VCaP (cell line): ENCODE data around the gene TESK2.

Experiments
- H3K27ac ChIP-seq: fragments of 450-650 bp; 2 replicates; pipeline ENCODE4 v1.5.1; 2017
- TF ChIP-seq, protein P1 (sequence below): fragments of 450-650 bp; conservative IDR thresholded peaks from 2 replicates; pipeline ENCODE4 v1.5.1; 2017; ENCODE audit warnings: mild to moderate bottlenecking, moderate library complexity

TESK2 gene

DNA sequence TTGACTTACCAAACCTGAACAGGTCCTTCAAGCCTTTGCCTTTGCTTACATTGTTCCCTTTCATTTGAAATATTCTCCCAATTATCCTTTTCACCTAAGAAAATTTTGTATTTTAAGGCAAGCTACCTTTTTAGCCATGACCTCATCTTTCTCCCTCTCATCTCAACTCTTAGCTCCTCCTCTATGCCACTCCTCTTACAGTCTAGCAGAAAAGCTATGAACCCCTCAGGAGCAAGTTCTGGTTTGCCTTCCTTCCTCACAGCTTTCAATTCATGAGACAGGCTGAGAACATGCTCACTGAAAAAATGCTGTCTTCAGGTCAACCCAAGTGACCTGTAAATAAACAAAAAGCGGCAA lies 142.4 kb downstream of the TESK2 start:
- TF ChIP-seq, protein P1, sequence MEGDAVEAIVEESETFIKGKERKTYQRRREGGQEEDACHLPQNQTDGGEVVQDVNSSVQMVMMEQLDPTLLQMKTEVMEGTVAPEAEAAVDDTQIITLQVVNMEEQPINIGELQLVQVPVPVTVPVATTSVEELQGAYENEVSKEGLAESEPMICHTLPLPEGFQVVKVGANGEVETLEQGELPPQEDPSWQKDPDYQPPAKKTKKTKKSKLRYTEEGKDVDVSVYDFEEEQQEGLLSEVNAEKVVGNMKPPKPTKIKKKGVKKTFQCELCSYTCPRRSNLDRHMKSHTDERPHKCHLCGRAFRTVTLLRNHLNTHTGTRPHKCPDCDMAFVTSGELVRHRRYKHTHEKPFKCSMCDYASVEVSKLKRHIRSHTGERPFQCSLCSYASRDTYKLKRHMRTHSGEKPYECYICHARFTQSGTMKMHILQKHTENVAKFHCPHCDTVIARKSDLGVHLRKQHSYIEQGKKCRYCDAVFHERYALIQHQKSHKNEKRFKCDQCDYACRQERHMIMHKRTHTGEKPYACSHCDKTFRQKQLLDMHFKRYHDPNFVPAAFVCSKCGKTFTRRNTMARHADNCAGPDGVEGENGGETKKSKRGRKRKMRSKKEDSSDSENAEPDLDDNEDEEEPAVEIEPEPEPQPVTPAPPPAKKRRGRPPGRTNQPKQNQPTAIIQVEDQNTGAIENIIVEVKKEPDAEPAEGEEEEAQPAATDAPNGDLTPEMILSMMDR: no peak
- H3K27ac ChIP-seq: peak overlapping the region; percentile 63

DNA sequence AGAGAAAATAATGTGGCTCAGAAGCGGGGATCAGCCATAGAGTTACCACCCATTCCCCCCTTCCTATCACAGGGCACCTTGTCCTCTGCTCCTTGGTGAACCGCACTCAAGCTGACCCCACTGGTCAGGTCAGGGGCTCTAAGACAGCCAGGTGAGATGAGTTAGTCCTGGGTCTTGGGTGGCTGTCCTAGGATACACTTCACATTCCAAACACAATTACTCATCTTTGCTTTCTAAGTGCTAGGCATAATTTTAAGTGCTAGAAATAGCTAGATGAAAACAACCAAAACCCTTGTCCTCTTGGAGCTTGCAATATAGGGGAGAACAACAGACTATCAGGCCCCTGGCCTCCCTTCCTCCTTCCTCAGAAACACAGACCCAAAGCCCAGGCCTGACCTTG lies 142.9 kb downstream of the TESK2 start:
- peak overlapping the region; percentile 63 for H3K27ac ChIP-seq
- TF ChIP-seq, protein P1: no peak

- H3K27ac ChIP-seq: no peak overlapping the region
- TF ChIP-seq, protein P1: no peak
Observed at GRCh38 chr1:45346473-45346872, 144.5 kb downstream of the TESK2 start.

GRCh38 chr1:45345014-45345413 lies 145.9 kb downstream of the TESK2 start:
- TF ChIP-seq, protein P1: no peak
- no peak overlapping the region for H3K27ac ChIP-seq

- TF ChIP-seq, protein P1: no peak
- no peak overlapping the region for H3K27ac ChIP-seq
Observed at GRCh38 chr1:45344499-45344898, 146.5 kb downstream of the TESK2 start.

DNA sequence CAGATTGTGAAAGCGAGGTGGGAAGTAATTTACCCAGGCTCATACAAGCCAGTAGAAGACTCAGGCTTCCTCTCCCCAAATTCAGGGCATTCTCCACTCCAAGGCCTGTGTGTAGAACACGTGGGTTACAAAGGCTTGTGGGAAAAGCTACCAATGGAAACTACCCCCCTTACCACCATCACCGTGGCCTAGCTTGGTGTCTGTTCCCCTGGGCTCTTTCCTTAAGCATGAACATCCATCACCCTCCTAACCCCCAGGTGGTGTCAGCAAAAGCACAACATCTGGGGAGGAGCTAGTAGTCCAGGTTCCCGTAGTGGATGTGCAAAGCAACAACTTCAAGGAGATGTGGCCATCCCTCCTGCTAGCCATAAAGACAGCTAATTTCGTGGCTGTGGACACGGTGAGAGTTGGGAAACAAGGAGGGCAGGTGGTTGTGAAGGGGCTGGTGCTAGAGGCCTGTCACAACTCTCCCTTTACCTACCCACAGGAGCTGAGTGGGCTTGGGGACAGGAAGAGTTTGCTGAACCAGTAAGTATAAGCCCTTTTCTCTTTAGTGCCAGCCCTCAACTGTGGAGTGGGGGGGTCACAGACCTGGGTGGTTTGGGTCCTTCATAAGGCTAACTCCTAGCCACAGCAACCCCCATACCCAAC lies 150.0 kb downstream of the TESK2 start:
- TF ChIP-seq, protein P1: no peak
- H3K27ac ChIP-seq: peak overlapping the region; percentile 91

DNA sequence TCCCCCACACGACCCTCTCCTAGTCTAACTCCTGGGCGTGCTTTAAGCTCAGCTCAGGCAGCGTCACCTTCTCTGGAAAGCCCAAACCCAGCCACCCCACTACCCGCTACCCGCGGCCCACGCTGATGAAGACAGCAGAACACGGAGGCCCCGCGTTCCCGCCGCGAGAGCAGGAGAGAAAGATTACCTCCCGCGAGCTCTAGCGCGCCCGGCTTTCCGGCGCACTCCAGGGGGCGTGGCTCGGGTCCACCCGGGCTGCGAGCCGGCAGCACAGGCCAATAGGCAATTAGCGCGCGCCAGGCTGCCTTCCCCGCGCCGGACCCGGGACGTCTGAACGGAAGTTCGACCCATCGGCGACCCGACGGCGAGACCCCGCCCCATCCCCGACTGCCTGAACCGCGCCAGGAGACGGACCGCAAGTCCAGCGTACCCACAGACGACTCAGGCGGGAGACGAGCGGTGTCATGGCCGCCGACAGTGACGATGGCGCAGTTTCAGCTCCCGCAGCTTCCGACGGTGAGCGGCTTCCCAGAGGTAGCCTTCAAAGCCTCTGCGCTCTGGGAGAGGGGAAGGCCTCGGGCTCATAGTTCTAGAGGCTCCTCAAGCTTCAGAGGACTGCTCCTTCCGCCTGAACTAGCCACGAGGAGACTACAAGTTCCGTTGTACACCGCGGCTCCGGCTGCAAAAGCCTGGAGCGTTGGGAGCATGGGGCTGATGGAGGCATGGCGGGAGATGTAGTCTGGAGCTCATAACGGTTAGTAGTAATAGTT lies 151.0 kb downstream of the TESK2 start, which contains the start of the genes MUTYH and TOE1:
Gene MUTYH, minus strand, starts transcription at position 652 of the 770 bp plus-strand sequence. CDS start 5,935 bp downstream, outside the sequence.
Gene TOE1, plus strand, starts transcription at position 382 of the 770 bp plus-strand sequence. Its CDS starts 83 bp downstream, at position 465.
- TF ChIP-seq, protein P1: no peak

More for the DNA sequence above, 151.0 kb downstream of the TESK2 start, which contains the start of the genes MUTYH and TOE1:
- peak within 1 kb of the TSS; percentile 91 for H3K27ac ChIP-seq
